Muscle of arm (tissue), 12 donors: ENCODE measurements around the gene RPS6KA1. TPM values are rescaled to one million over a fixed set of nuclear protein-coding genes. Genes with fewer than 3 reads are reported as not detected.
A peak's percentile ranks its signal among the peaks of the same experiment; 100 is the strongest.
"Not testable (repeated sequence)": the region's sequence is repeated elsewhere in the genome, so short reads cannot be mapped to it uniquely, and the experiment has no call there.

Experiments used
- DNase-seq: peaks from one replicate; pipeline ENCODE4 v3.0.0-alpha.2; 2013
- polyA plus RNA-seq, 12 donors: library from polyadenylated mRNA; unstranded; fragments of 120-200 nt; gene quantifications; one replicate each; pipeline ENCODE4 v1.2.1, GENCODE V29; 2013; ENCODE audit not compliant: insufficient read length in 12 of 12

RPS6KA1 gene
- polyA plus RNA-seq, 12 donors, result 4.2 to 31.6 (median 5.9) TPM; not detected in 1

DNA sequence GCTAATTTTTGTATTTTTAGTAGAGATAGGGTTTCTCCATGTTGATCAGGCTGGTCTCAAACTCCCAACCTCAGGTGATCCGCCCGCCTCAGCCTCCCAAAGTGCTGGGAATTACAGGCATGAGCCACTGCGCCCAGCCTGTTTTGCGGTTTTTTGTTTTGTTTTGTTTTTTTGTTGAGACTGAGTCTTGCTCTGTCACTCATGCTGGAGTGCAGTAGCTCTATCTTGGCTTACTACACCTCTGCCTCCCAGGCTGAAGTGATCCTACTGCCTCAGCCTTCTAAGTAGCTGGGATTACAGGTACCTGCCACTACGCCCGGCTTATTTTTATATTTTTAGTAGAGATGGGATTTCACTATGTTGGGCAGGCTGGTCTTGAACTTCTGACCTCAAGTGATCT, 65.0 kb downstream of the RPS6KA1 start:
- not testable (repeated sequence) for DNase-seq

DNA sequence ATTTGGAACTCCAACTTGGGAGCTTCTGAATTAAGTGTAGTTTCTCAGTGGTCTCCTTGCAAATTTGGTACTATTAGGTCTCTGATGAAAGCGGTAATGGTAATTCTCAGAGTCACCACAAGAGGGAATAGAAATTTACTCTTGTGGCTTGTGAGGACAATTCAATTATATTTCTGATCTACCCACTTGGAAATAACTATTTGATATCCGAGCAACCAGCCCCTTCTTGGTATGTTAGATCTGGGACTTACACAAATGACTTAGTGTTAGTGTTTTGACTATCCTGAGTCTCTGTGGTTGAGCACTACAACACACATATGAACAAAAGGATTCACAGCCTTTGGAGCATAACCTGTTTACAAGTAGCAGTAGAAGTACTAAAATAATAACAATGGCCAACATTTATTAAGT, 68.1 kb downstream of the RPS6KA1 start:
- peak; percentile 52 for DNase-seq

DNA sequence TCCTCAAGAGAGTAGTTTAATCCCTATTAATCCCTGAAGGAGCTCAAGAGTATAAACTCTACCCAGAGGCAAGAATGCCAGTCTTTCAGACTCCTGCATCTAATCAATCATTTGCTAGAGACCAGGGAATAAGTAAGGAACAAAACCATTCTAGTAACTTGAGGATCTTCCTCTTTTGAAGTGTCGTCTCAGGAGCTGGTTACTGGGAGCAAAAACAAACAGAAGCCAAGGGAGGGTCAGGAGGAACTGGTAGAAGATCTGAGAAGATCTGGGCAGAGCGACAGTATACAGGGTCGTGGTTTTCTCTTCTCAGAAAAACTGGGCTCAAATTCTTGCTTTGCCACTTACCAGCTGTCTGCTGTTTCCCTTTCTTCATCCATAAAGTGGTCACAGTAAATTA, 69.3 kb downstream of the RPS6KA1 start:
- no peak for DNase-seq

DNA sequence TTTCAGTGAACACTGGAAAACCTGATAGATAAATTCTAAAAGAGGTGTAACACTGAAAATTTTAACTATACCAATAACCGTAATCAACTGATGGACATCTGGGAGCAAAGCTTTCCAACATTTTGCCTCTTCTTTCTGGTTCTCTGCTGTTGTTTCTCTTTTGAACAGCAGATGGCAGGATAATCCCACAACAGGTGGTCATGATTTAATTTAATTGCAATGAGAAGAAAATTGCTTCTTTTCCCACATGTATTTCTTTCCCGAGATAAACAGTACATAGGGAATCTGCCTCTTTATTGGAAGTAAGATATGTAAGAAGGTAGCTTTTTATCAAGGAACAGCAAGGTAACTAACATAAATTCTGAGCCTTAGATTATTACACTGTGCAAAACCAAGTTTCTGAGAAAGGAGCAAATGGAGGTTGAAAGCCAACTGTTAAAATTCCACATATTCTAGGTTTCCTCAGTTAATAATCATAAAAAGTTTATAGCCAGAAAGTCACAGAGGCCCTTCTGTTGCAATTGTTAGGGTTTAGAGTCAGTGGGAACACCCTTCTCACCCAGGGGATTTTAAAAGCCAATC, 72.9 kb downstream of the RPS6KA1 start:
- peak; percentile 79 for DNase-seq

DNA sequence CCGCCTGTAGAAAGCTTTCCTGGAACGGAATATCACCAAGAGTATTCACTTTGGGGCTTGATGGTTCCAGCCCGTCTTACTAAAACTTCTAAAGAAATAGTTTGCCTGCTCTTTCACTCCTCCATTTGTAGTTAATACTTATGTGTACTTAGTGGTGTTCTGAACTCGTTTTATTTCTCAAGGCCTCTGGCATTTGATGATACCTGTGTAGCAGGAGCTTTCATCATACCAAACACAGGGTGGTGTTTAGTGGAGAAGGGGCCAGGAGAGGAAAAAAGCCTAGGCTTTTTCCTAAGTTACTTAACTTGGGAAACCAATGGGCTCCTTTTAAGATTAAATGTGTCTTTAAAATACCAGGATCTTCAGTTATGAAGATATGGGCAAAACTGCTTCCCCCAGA, 74.3 kb downstream of the RPS6KA1 start:
- DNase-seq, result no peak

DNA sequence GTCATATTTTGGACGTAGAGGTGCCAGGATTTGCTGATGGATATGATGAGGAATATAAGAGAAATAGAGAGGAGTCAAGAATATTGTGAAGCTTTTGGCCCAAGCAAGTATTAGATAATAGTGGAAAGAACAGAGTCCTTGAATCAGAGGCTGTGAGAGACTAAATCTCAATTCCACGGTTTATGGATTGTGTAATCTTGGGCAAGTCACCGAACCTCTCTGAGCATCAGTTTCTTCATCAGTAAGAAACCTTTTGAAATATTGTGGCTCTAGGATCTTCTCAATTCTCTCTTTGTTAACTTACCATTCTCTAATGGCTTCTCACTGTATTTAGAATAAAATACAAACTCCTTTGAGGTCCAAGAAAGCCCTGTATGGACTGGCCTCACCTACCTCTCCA, 77.6 kb downstream of the RPS6KA1 start:
- no peak for DNase-seq

DNA sequence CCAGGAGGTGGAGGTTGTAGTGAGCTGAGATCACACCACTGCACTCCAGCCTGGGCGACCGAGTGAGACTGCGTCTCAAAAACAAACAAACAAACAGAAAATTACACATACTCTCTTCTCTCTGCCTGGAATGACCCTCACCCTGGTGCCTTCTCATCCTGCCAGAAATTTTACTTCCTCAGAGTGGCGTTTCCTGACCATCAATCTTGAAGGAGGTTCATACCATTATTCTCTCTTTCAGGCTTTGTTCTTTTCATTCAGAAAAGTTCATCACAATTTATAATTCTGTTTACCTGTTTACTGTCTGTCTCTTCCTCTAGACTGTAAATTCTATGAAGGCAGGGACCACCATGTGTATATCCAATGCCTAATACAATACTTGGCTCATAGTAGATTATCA, 79.3 kb downstream of the RPS6KA1 start:
- no peak for DNase-seq

DNA sequence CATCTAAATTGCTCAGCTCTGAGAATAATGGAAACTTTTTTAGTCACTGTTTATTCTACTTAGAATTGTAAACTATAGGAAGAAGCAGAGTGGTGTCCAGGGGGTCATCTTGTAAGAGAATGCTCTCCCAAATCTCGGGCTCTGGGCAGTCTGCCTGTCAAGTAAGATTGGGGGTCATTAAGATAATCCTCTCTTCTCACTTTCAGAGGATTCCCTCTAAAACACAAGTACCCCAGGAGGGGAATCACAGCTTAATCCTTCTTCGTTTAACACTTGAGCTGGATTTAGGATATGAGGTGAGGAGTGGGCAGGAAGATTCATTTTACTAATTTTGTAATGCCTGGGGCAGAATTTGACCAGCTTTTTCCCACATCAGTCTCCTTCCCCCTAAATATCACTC, 81.2 kb downstream of the RPS6KA1 start:
- no peak for DNase-seq

DNA sequence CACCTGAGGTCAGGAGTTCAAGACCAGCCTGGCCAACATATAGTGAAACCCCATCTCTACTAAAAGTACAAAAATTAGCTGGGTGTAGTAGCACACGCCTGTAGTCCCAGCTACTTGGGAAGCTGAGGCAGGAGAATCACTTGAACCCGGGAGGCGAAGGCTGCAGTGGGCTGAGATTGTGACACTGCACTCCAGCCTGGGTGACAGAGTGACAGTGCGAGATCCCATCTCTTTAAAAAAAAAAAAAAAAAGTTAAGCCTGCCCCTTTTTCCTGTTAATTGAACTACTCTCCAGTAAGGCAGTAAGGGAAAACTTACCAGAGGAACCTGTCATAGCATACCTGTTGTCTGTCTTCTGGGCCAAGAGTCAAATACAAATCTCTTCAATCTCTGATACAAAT, 83.1 kb downstream of the RPS6KA1 start:
- not testable (repeated sequence) for DNase-seq

DNA sequence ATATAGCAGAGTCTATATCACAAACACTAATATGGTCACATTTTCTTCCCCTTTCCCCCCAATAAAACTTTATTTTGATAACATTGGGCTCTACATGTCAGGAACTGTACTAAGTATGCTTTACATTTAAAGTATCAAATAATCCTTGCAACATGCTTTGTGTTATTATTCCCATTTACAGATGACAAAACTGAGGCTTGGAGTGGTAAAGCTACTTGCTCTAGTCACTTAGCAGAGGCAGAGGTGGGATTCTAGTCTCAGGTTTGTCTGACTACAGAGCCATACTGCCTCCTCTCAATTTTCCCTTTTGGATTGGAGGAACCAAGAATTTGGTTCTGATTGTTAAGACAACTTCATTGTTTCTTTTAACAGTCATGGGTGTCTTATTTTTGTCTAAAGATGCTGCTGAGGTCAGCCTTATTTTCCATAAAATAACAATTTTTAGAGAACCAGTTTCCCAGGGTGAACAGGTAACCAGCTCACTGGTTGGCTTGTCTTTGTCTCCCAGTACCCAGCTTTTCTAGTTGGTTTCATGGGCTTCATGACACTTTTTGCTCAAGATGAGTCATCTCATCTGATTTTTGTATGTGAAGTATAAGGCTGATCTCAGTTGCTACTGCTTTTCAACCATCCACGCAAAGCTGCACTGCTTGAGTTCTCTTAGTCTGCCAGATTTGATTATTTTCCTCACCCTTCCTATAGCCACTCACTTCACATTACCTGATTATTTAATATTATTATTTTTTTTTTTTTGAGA, 85.3 kb downstream of the RPS6KA1 start:
- DNase-seq, result no peak

DNA sequence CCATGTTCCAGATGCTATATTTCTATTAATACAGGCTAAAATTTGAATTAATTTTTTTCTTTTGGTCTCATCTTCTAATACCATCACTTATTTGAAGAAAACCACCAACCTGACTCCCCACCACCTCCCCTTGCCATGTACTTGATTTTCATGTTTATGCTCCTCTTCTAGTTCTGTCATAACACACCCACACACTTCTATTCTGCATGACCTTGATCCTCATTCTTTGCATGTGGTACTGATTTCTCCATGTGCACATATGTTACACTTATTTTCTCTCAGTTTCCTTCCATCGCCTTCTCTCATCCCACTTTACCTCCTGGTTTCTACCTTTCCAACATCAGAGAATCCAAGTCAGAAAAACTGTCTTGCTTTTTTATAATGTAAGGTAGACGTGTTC, 87.3 kb downstream of the RPS6KA1 start:
- no peak for DNase-seq

DNA sequence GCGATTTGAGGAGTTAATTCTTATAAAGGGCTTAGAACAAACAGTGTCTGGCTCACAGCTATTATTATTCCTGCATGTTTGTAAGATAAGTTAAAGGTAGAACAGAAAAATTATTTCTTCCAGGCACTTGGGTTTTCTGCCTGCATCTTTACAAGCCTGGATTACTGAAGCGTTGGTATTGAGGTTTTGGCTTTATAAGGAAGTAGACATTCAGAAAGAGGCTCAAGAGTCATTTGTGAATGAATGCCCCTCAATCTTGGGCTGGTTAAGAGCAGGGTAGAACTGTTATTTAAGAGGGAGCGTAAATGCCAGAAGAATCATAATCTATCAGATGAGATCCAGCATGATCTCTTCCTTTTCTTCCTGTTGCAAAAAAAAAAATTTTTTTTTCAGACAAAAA, 89.0 kb downstream of the RPS6KA1 start:
- DNase-seq, result no peak

Other genes with a start within 250 kb of the RPS6KA1 start
- 100 to 1,000 TPM in 2 of 12 donors, 10 to 100 TPM in 9, not detected in 1; 44.0 to 158 (median 54.0) TPM for gene SH3BGRL3, start 249.7 kb upstream of the RPS6KA1 start, polyA plus RNA-seq
- gene UBXN11, start 223.1 kb upstream of the RPS6KA1 start, polyA plus RNA-seq, result 10 to 100 TPM in 3 of 12 donors, 1 to 10 TPM in 8, not detected in 1; 5.3 to 20.5 (median 7.6) TPM
- gene CD52, start 211.8 kb upstream of the RPS6KA1 start, polyA plus RNA-seq, result 10 to 100 TPM in 1 of 12 donors, 1 to 10 TPM in 9, not detected in 2; 1.3 to 40.6 (median 2.1) TPM
- 10 to 100 TPM in 1 of 12 donors, 1 to 10 TPM in 2, under 1 TPM in 1, not detected in 8; 0.28 to 10.2 (median 2.3) TPM for gene CRYBG2, start 175.6 kb upstream of the RPS6KA1 start, polyA plus RNA-seq
- gene ZNF683, start 157.0 kb upstream of the RPS6KA1 start, polyA plus RNA-seq, result under 1 TPM in 1 of 12 donors, not detected in 11; 0.48 TPM
- under 1 TPM in 2 of 12 donors, not detected in 10; 0.07 to 0.11 TPM for gene LIN28A, start 118.9 kb upstream of the RPS6KA1 start, polyA plus RNA-seq
- 10 to 100 TPM in 11 of 12 donors, not detected in 1; 16.7 to 28.3 (median 20.4) TPM for gene DHDDS, start 97.4 kb upstream of the RPS6KA1 start, polyA plus RNA-seq
- 1,000 to 10,000 TPM in 2 of 12 donors, 100 to 1,000 TPM in 10; 542 to 2,322 (median 683) TPM for gene HMGN2, start 57.3 kb upstream of the RPS6KA1 start, polyA plus RNA-seq
- gene ARID1A, start 166.3 kb downstream of the RPS6KA1 start, polyA plus RNA-seq, result 100 to 1,000 TPM in 1 of 12 donors, 10 to 100 TPM in 10, not detected in 1; 38.3 to 154 (median 45.2) TPM